RWPE1 (cell line): ENCODE data around the gene ABCB9.
A peak's percentile ranks its signal among the peaks of the same experiment; 100 is the strongest.

Experiments used
- CTCF ChIA-PET: fragments of 350-600 bp; sonication (Branson Sonifier 250); formaldehyde crosslinking; extraction: SDS; loops from one replicate; lab custom pipeline; 2021; lab: Yijun Ruan, JAX
- POLR2A ChIA-PET: fragments of 400-600 bp; formaldehyde crosslinking; extraction: SDS; loops from one replicate; lab custom pipeline; 2020; ENCODE audit warnings: antibody characterized with exemption; ENCODE audit not compliant: low non-redundant PET; lab: Yijun Ruan, JAX
- DNase-seq: peaks from one replicate; pipeline ENCODE4 v3.0.0; 2012; ENCODE audit warnings: low spot score
- H3K27ac ChIP-seq: fragments of 450-650 bp; 2 replicates; pipeline ENCODE4 v1.5.1; 2017
- TF ChIP-seq, protein P1 (sequence below): fragments of 450-650 bp; conservative IDR thresholded peaks from 2 replicates; pipeline ENCODE4 v1.5.1; 2017; ENCODE audit warnings: low read depth, mild to moderate bottlenecking

ABCB9 gene

DNA sequence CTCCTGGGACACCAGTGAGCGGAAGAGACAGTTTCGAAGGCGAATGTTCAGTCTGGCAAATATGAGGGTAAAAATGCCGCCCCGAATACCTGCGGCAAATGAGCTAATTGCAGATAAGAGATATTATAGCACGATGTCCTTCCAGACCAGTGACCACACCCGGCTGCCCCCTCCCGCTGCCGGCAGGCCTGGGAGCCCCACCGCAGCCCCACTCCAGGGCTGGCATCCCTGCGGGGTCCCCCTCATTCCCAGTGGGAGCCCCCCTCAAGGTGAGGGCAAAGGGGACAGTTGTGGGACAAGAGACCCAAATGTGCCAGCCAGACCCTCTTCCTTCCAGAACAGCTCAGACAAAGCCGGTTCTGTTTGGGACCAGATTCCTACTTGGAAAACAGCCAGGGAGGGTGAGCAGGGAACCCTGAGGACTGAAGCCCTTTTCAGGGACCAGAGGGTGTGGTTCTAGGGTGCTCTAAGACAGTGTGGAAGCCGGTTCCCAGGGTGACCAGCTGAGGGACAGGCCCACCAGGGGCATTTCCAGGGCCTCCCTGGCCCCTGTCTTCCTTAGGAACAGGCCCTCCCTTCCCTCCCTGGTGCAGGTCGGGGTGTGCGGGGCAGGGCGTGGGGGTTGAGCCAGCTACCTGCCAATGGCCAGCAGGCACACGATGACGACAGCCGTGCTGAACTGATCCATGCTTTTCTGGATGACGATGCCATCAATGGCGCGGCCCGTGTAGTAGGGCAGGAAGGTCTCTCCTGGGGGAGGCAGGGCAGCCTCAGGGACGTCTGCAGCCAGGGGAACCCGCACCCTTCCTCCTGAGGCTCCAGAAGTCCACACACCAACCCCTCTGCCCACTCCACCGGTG lies 16.2 kb downstream of the ABCB9 start:
- ChIA-PET CTCF (no interaction called here), POLR2A (no interaction called here)
- no peak for DNase-seq
- peak overlapping the region; percentile 99 for H3K27ac ChIP-seq
- TF ChIP-seq, protein P1, sequence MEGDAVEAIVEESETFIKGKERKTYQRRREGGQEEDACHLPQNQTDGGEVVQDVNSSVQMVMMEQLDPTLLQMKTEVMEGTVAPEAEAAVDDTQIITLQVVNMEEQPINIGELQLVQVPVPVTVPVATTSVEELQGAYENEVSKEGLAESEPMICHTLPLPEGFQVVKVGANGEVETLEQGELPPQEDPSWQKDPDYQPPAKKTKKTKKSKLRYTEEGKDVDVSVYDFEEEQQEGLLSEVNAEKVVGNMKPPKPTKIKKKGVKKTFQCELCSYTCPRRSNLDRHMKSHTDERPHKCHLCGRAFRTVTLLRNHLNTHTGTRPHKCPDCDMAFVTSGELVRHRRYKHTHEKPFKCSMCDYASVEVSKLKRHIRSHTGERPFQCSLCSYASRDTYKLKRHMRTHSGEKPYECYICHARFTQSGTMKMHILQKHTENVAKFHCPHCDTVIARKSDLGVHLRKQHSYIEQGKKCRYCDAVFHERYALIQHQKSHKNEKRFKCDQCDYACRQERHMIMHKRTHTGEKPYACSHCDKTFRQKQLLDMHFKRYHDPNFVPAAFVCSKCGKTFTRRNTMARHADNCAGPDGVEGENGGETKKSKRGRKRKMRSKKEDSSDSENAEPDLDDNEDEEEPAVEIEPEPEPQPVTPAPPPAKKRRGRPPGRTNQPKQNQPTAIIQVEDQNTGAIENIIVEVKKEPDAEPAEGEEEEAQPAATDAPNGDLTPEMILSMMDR, result no peak

DNA sequence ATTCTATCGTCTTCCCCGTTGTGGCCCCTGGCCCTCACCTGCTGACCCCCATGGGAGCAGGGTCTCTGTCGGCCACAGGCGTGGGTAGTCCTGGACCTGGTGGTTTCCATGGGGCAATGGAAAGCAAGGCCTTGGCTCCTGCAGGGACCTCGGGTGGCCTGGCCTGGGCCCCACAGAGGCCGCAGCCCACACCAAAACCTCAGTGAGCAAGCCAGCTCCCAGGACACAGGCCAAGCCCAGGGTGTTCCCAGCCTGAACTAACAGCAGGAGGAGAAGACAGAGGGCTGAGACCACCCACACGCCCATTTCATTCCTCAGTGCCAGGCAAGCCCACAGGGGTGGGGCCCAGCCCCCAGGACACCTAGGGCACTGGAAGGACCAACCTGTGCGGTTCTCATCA lies 16.9 kb downstream of the ABCB9 start:
- TF ChIP-seq, protein P1, result no peak
- ChIA-PET POLR2A (no interaction called here), CTCF (interaction anchor here (0.7 kb wide), 1 partner anchor 276 kb away, joined by 3 read pairs; no protein-coding TSS in a partner anchor)
- DNase-seq, result no peak
- peak overlapping the region; percentile 99 for H3K27ac ChIP-seq

DNA sequence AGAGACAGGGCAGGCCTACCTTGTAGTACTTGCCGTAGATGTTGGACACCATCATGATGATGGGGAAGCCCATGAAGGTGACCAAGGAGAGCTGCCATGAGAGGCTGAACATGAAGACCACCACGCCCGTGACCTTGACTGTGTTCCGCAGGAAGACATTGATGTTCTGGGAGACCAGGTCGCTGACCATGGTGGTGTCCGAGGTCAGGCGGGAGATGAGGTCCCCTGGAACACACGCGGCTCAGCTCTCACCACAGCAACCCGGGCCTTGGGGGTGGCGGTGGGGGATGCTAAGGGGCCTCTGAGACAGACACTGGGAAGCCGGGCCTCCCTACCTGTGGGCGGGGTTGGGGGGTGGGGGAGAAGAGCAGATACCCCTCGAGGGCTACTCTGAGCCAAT lies 17.7 kb downstream of the ABCB9 start:
- no peak for DNase-seq
- peak overlapping the region; percentile 99 for H3K27ac ChIP-seq
- TF ChIP-seq, protein P1, result no peak
- ChIA-PET POLR2A (no interaction called here), CTCF (interaction anchor here (0.7 kb wide), 1 partner anchor 277 kb away, joined by 3 read pairs; no protein-coding TSS in a partner anchor)

DNA sequence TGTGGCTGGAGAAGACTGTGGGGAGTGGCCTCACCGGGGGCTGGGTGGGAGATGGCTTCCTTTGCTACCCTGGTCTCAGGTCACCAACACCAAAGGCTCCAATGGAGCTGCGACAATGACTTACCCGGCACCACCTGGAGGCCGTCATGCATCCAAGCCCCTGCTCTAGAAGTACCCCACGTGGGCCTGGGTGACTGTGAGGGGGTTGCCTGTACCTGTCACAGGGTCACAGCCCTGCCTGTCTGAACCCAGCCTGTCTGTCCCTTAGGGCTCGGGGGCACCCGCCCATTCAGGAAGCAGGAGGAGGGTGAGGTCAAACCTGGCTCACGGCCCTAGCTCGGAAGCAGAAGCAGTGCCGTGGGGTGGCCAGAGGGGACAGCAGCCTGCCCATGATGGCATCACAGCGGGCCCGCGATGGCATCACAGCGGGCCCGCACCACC lies 18.9 kb downstream of the ABCB9 start:
- H3K27ac ChIP-seq, result peak overlapping the region; percentile 99
- ChIA-PET CTCF (interaction anchor here (0.5 to 1.9 kb wide), 8 partner anchors 47 to 1984 kb away, joined by 3 to 9 read pairs (median 6); no protein-coding TSS in a partner anchor), POLR2A (interaction anchor here (0.6 kb wide), 1 partner anchor 142 kb away, joined by 4 read pairs; no protein-coding TSS in a partner anchor)
- TF ChIP-seq, protein P1, result no peak
- no peak for DNase-seq

DNA sequence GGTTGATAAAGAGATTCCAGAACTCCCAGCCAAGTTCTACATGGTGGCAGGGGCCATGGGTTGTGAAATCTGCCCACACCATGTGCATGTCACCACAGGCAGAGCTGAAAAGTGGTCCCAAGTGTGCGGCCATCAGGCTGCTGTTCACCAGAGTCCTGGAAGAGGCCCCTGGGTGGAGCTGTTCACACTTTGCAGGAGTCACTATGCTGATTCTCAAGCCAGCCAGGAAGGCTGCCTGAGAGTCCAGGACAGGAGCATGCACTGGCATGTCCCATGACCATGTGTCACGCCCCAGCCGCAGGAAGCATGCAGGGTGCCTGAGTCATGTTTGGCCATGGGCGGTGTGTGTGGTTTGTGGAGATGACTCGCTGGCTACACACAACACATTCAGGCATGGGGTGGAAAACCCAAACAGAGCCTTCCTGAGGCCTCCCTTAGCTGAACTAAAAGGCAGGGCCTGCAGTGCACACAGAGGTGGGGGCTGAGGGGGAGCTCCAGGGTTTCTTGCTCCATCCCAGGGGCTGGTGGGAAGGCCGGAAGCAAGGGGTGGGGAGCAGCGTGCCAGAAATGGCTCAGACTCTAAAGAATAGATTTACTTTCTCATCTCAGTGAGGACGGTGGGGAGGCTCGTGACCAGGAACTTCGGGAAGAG lies 19.4 kb downstream of the ABCB9 start:
- TF ChIP-seq, protein P1, result peak; percentile 74
- ChIA-PET CTCF (interaction anchor here (0.5 to 1.9 kb wide), 13 partner anchors 28 to 1984 kb away, joined by 3 to 9 read pairs (median 4); no protein-coding TSS in a partner anchor), POLR2A (interaction anchor here (0.6 kb wide), 1 partner anchor 27 kb away, joined by 5 read pairs; no protein-coding TSS in a partner anchor)
- peak overlapping the region; percentile 99 for H3K27ac ChIP-seq
- peak; percentile 98 for DNase-seq
